Endothelial cell of umbilical vein (primary cell): Measurements from ENCODE around the gene GUCY1B1. TPM values are rescaled to one million over a fixed set of nuclear protein-coding genes. Genes with fewer than 3 reads are reported as not detected.

ENCODE experiments used
- BruUV-seq: library from RNA; stranded (reverse); fragments of 400-500 nt; replicated peaks from 2 replicates; lab custom pipeline; 2021; lab: Mats Ljungman, UMichigan
- CTCF ChIA-PET: fragments of 300-600, 350-600 bp; sonication (Branson Sonifier 250); formaldehyde crosslinking; loops from one replicate; lab custom pipeline; 2021; ENCODE audit warnings: antibody characterized with exemption, inconsistent platforms; lab: Charles Lee
- POLR2A ChIA-PET: fragments of 300-600, 350-600 bp; sonication (Branson Sonifier 250); formaldehyde crosslinking; loops from one replicate; lab custom pipeline; 2021; ENCODE audit warnings: antibody characterized with exemption, inconsistent platforms; lab: Charles Lee
- DNase-seq: peaks from one replicate; pipeline ENCODE4 v3.0.0-alpha.2; 2011; ENCODE audit warnings: low read depth, low spot score
- FAIRE-seq: peaks from 2 replicates; lab custom pipeline; 2011; peaks lifted over from hg19 to GRCh38; lab: Jason Lieb, UNC
- H2AFZ ChIP-seq: 2 replicates; pipeline ENCODE4 v1.6.0; 2012; ENCODE audit warnings: low read depth, low read length, control low read depth, inconsistent platforms
- H3K27ac ChIP-seq: 2 replicates; pipeline ENCODE4 v1.5.1; 2011; ENCODE audit warnings: low read depth, mild to moderate bottlenecking, control low read depth, low read length, moderate library complexity; ENCODE audit not compliant: insufficient read depth
- H3K27me3 ChIP-seq, 2 experiments: 2 replicates each; pipeline versions ENCODE4 v1.6.0 to v1.6.1; 2011; ENCODE audit warnings: low read length in 2 of 2, mixed read lengths in 1 of 2; ENCODE audit not compliant: control insufficient read depth in 2 of 2, insufficient read depth in 2 of 2
- H3K36me3 ChIP-seq, 2 experiments: 2 replicates in 1 of 2; 3 replicates in 1 of 2; pipeline ENCODE4 v1.5.1; 2011; ENCODE audit warnings: low read length in 2 of 2, mild to moderate bottlenecking in 1 of 2, moderate library complexity in 1 of 2; ENCODE audit not compliant: control insufficient read depth in 2 of 2, insufficient read depth in 2 of 2; ENCODE audit errors: extremely low read depth in 1 of 2
- H3K4me1 ChIP-seq: 3 replicates; pipeline ENCODE4 v1.5.1; 2011; ENCODE audit warnings: mild to moderate bottlenecking, low read length; ENCODE audit not compliant: control insufficient read depth, insufficient read depth; ENCODE audit errors: extremely low read depth
- H3K4me2 ChIP-seq: 2 replicates; pipeline ENCODE4 v1.6.1; 2011; ENCODE audit warnings: low read length, control low read depth, mixed read lengths; ENCODE audit not compliant: insufficient read depth
- H3K4me3 ChIP-seq, 3 experiments: fragments of 200-600 bp in 1 of 3; sonication (generic), shearing (Covaris generic) in 1 of 3; replicated peaks in 1 of 3; 2 replicates each; pipeline ENCODE4 v1.5.1; 2011 to 2016; ENCODE audit warnings: control low read depth in 3 of 3, low read length in 3 of 3, mild to moderate bottlenecking in 2 of 3, inconsistent platforms in 1 of 3, low read depth in 1 of 3, moderate library complexity in 1 of 3; ENCODE audit not compliant: insufficient read depth in 1 of 3
- H3K79me2 ChIP-seq: 2 replicates; pipeline ENCODE4 v1.6.0; 2012; ENCODE audit warnings: low read length, inconsistent platforms; ENCODE audit not compliant: control insufficient read depth, insufficient read depth
- H3K9ac ChIP-seq: replicated peaks from 2 replicates; pipeline ENCODE3; 2011; ENCODE audit warnings: low read length, control low read depth; ENCODE audit not compliant: insufficient read depth; ENCODE audit errors: extremely low read depth
- H3K9me1 ChIP-seq: replicated peaks from 3 replicates; pipeline ENCODE4 v1.6.0; 2011; ENCODE audit warnings: mild to moderate bottlenecking, low read length; ENCODE audit not compliant: control insufficient read depth, insufficient read depth; ENCODE audit errors: extremely low read depth
- H3K9me3 ChIP-seq: replicated peaks from 2 replicates; pipeline ENCODE4 v1.5.1; 2012; ENCODE audit warnings: low read length, inconsistent platforms; ENCODE audit not compliant: control insufficient read depth, insufficient read depth
- H4K20me1 ChIP-seq: replicated peaks from 2 replicates; pipeline ENCODE3; 2011; ENCODE audit warnings: mild to moderate bottlenecking, low read length; ENCODE audit not compliant: control insufficient read depth, insufficient read depth; ENCODE audit errors: extremely low read depth
- CTCF ChIP-seq, 2 donors: IDR thresholded peaks; 1 replicate in 1 of 2; 2 replicates in 1 of 2; pipeline ENCODE4 v1.5.1; 2011; ENCODE audit warnings: low read length in 2 of 2, mild to moderate bottlenecking in 2 of 2, moderate library complexity in 2 of 2, control low read depth in 1 of 2, inconsistent platforms in 1 of 2, low read depth in 1 of 2; ENCODE audit not compliant: insufficient read depth in 1 of 2; ENCODE audit errors: extremely low read depth in 1 of 2
- EZH2 ChIP-seq: IDR thresholded peaks from 2 replicates; pipeline ENCODE4 v1.6.1; 2012; ENCODE audit warnings: borderline replicate concordance, low read depth, mild to moderate bottlenecking, moderate library complexity, low read length, inconsistent platforms; ENCODE audit not compliant: severe bottlenecking
- FOS ChIP-seq: IDR thresholded peaks from 2 replicates; pipeline ENCODE4 v1.6.1; 2011; ENCODE audit warnings: mild to moderate bottlenecking, low read length, moderate library complexity, borderline replicate concordance; ENCODE audit not compliant: insufficient read depth
- GATA2 ChIP-seq: IDR thresholded peaks from 2 replicates; pipeline ENCODE4 v1.7.0; 2011; ENCODE audit warnings: low read depth, mild to moderate bottlenecking, moderate library complexity, mixed read lengths, low read length; ENCODE audit not compliant: insufficient read length, insufficient read depth
- JUN ChIP-seq: IDR thresholded peaks from 2 replicates; pipeline ENCODE4 v1.6.1; 2011; ENCODE audit warnings: borderline replicate concordance, low read depth; ENCODE audit not compliant: insufficient read length, insufficient read depth
- MAX ChIP-seq: IDR thresholded peaks from 2 replicates; pipeline ENCODE4 v1.6.1; 2011; ENCODE audit not compliant: insufficient read depth, insufficient read length
- MYC ChIP-seq: IDR thresholded peaks from one replicate; pipeline ENCODE4 v1.6.1; 2011; ENCODE audit warnings: mild to moderate bottlenecking, low read depth, low read length
- POLR2A ChIP-seq: IDR thresholded peaks from 2 replicates; pipeline ENCODE4 v1.6.1; 2012; ENCODE audit warnings: low read depth, mild to moderate bottlenecking, control low read depth, low read length
- POLR2AphosphoS5 ChIP-seq: IDR thresholded peaks from 2 replicates; pipeline ENCODE4 v1.6.1; 2012; ENCODE audit warnings: low read depth, mild to moderate bottlenecking, control low read depth, low read length, moderate library complexity; ENCODE audit not compliant: insufficient read depth
- dilution Hi-C: fragments of 300-500 bp; cut with MboI; formaldehyde crosslinking; loops from one replicate; pipeline ENCODE4 v1.15.0; 2019; ENCODE audit warnings: low sequenced_read_pairs; ENCODE audit not compliant: extremely low pct_ligation_motif_present
- intact Hi-C: fragments of 100-400 bp; cut with micrococcal nuclease; formaldehyde crosslinking; loops from one replicate; pipeline ENCODE4 v1.10.0; 2022
- polyA plus RNA-seq, 4 experiments: library from polyadenylated mRNA; depleted of rRNA in 3 of 4; stranded (reverse) in 3 of 4; unstranded in 1 of 4; fragments of >200 nt; gene quantifications; 2 replicates each; pipeline versions ENCODE4 v1.2.1 to v1.2.3, GENCODE V29; 2011 to 2012; ENCODE audit warnings: missing spikeins in 1 of 4
- total RNA-seq: library from RNA; stranded (reverse); gene quantifications from 2 replicates; pipeline ENCODE4 v1.2.3, GENCODE V29; 2021

Gene GUCY1B1
- total and polyA plus RNA-seq, 2 donors (not counting 3 experiments of a cell fraction or from before 2014, with no cell fraction given): 1.9 to 4.7 TPM

GRCh38 chr4:155738548-155738947 lies 20.3 kb upstream of the GUCY1B1 start:
- intact Hi-C loops (no loop called here), dilution Hi-C loops (no loop called here)
- no peaks in the 10 kb centered on the region for H3K36me3 ChIP-seq
- H3K27me3 ChIP-seq: no peaks in the 10 kb centered on the region
- H4K20me1 ChIP-seq: no peaks in the 10 kb centered on the region
- H3K27ac ChIP-seq: no peak overlapping the region
- no peak for DNase-seq
- ChIA-PET CTCF (no interaction called here), POLR2A (no interaction called here)
- no peak overlapping the region for H3K4me3 ChIP-seq
- no peak overlapping the region for H3K9ac ChIP-seq
- no peaks in the 10 kb centered on the region for H3K9me3 ChIP-seq
- no peak overlapping the region for H2AFZ ChIP-seq
- H3K4me2 ChIP-seq: no peak overlapping the region
- TF ChIP-seq MAX (no peak), POLR2AphosphoS5 (no peak), GATA2 (no peak), EZH2 (no peak), FOS (no peak), POLR2A (no peak)
- H3K79me2 ChIP-seq: no peaks in the 10 kb centered on the region
- no peak for FAIRE-seq
- BruUV-seq: no TSS peak
- H3K9me1 ChIP-seq: no peaks in the 10 kb centered on the region
- H3K4me1 ChIP-seq: no peaks in the 10 kb centered on the region

GRCh38 chr4:155741546-155741945 lies 17.3 kb upstream of the GUCY1B1 start:
- Histone ChIP-seq H2AFZ (no peak overlapping the region), H3K27me3 (no peaks in the 10 kb centered on the region), H3K4me3 (no peak overlapping the region), H3K36me3 (no peaks in the 10 kb centered on the region), H3K27ac (no peak overlapping the region), H4K20me1 (no peaks in the 10 kb centered on the region), H3K4me1 (no peaks in the 10 kb centered on the region), H3K79me2 (no peaks in the 10 kb centered on the region), H3K9me3 (no peaks in the 10 kb centered on the region), H3K9me1 (no peaks in the 10 kb centered on the region), H3K9ac (no peak overlapping the region), H3K4me2 (no peak overlapping the region)
- no peak for DNase-seq
- intact Hi-C loops: no loop called here
- BruUV-seq: no TSS peak
- TF ChIP-seq MYC (no peak), MAX (no peak), POLR2A (no peak), FOS (no peak), EZH2 (no peak), CTCF (IDR thresholded peaks at IDR 0.05; ENCODE audit: extremely low read depth in 1 of 2, insufficient read depth in 1 of 2, low read depth in 1 of 2, low read length in 2 of 2) (no peak), POLR2AphosphoS5 (no peak), GATA2 (no peak), JUN (no peak)
- dilution Hi-C loops: no loop called here
- ChIA-PET POLR2A (no interaction called here), CTCF (interaction anchor here (0.6 to 1.7 kb wide), 5 partner anchors 12 to 237 kb away, joined by 3 to 5 read pairs (median 4); partner anchors contain the start of gene GUCY1B1)
- FAIRE-seq: no peak
